Neutrophil (primary cell): ENCODE data around the gene MRPL24.

Experiments
- H3K27ac ChIP-seq: fragments of 200-600 bp; sonication (generic); 2 replicates; pipeline ENCODE4 v1.5.1; 2016; ENCODE audit warnings: mild to moderate bottlenecking, moderate library complexity
- H3K27me3 ChIP-seq: fragments of 200-600 bp; sonication (generic); 2 replicates; pipeline ENCODE4 v1.6.0; 2016; ENCODE audit warnings: mild to moderate bottlenecking
- H3K36me3 ChIP-seq: fragments of 200-600 bp; sonication (generic); 2 replicates; pipeline ENCODE4 v1.5.1; 2017
- H3K4me1 ChIP-seq, 2 experiments: fragments of 200-600 bp in 1 of 2; sonication (generic) in 1 of 2; 1 replicate in 1 of 2; 2 replicates in 1 of 2; pipeline versions ENCODE4 v1.5.1 to v1.6.1; 2013 to 2016; ENCODE audit warnings: low read depth in 1 of 2, low read length in 1 of 2, mild to moderate bottlenecking in 1 of 2, moderate library complexity in 1 of 2; ENCODE audit not compliant: control insufficient read depth in 1 of 2, insufficient read depth in 1 of 2
- H3K4me3 ChIP-seq, 2 experiments: fragments of 200-600 bp in 1 of 2; sonication (generic) in 1 of 2; 1 replicate in 1 of 2; 2 replicates in 1 of 2; pipeline ENCODE4 v1.5.1; 2013 to 2016; ENCODE audit warnings: low read depth in 1 of 2, low read length in 1 of 2, mild to moderate bottlenecking in 1 of 2, moderate library complexity in 1 of 2
- H3K9me3 ChIP-seq: fragments of 200-600 bp; sonication (generic); 2 replicates; pipeline ENCODE4 v1.5.1; 2016
- TF ChIP-seq, protein P1 (sequence below): fragments of 200-600 bp; sonication (generic); IDR thresholded peaks from 2 replicates; pipeline ENCODE4 v1.5.1; 2016; ENCODE audit warnings: antibody characterized with exemption

MRPL24 gene

DNA sequence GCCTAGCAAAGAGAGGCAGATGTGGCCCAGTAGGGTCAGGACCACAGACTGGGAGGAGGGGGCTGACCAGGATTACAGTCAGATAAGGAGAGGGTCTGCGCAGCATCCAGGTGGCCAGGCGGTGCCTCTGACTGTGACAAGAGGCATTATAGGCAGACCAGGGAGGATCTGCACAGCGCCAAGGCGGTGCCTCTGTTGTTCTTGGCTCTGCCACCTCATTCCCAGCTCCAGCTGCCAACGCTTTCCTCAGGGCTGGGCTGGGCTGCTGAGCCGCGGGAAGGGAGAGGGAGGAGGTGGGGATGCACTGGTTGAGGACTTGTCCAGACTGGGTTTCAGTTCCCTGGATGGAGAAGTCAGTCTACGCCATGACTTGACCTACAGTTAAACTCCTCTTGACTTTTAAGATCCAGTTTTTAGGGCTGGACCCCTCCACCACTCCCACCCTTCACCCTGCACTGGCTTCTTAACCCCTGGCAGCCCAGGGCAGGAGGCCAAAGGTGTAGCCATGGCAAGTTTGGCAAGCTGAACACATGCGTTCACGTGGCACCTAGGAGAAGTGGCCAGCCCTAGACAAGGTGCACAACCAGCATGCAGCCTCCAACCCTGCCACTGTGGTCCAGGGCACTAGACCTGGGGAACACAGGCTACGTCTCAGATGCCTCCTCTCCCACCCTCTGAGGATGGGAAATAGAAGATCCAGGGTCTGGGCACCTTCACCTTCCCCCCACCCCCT lies 31.0 kb downstream of the MRPL24 start:
- peaks cover 0 to 11% of the 10 kb centered on the region in 2 experiments for H3K4me1 ChIP-seq
- peaks cover 9% of the 10 kb centered on the region for H3K36me3 ChIP-seq
- TF ChIP-seq, protein P1, sequence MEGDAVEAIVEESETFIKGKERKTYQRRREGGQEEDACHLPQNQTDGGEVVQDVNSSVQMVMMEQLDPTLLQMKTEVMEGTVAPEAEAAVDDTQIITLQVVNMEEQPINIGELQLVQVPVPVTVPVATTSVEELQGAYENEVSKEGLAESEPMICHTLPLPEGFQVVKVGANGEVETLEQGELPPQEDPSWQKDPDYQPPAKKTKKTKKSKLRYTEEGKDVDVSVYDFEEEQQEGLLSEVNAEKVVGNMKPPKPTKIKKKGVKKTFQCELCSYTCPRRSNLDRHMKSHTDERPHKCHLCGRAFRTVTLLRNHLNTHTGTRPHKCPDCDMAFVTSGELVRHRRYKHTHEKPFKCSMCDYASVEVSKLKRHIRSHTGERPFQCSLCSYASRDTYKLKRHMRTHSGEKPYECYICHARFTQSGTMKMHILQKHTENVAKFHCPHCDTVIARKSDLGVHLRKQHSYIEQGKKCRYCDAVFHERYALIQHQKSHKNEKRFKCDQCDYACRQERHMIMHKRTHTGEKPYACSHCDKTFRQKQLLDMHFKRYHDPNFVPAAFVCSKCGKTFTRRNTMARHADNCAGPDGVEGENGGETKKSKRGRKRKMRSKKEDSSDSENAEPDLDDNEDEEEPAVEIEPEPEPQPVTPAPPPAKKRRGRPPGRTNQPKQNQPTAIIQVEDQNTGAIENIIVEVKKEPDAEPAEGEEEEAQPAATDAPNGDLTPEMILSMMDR = no peak
- H3K4me3 ChIP-seq = no peak overlapping the region
- H3K27ac ChIP-seq = no peak overlapping the region
- peaks cover 51% of the 10 kb centered on the region for H3K27me3 ChIP-seq
- no peaks in the 10 kb centered on the region for H3K9me3 ChIP-seq

DNA sequence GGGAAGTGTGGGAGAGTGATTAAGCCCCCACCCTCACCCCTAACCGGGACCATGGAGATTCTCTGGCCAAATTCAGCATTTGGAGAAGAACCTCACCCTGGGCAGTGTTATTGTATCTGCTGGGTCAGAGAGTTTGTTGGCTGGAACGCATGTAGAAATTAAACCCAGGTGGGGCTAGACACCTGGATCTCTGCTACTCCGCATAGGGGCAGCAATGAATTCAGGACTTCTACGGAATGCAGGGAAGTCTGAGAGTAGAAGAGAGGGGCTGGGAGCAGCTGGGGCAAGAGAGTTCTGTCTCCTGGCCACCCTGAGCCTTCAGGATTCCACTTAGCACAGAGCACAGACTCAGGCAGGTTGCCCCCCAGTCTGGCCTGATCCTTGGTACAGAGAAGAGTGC lies 31.9 kb downstream of the MRPL24 start:
- H3K36me3 ChIP-seq = peaks cover 9% of the 10 kb centered on the region
- no peaks in the 10 kb centered on the region for H3K9me3 ChIP-seq
- peaks cover 60% of the 10 kb centered on the region for H3K27me3 ChIP-seq
- H3K4me3 ChIP-seq = no peak overlapping the region
- TF ChIP-seq, protein P1 = no peak
- no peak overlapping the region for H3K27ac ChIP-seq
- peaks cover 0 to 11% of the 10 kb centered on the region in 2 experiments for H3K4me1 ChIP-seq

DNA sequence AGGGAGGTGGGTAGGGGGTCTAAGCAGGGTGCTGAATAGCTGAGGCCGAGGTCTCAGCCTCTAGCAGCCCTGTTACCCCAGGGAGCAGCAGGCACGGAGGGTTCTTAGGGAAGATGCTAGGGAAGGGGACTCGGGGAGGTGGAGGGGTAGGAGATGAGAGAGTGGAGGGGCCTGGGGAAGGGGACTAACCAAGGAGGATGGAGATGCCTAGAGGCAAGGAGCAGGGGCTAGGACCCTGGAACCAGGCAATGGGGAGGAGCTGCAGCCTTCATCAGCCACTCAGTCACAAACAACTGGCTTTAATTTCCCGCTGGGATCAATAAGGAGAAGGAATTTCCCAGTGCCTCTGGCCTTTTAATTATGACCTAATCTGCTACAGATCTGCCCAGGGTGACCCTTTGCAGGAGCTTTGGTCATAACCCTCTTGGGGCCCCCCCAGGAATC lies 32.6 kb downstream of the MRPL24 start:
- Histone ChIP-seq H3K9me3 (no peaks in the 10 kb centered on the region), H3K27me3 (peaks cover 68% of the 10 kb centered on the region), H3K4me1 (peaks cover 0 to 11% of the 10 kb centered on the region in 2 experiments), H3K36me3 (peaks cover 9% of the 10 kb centered on the region), H3K27ac (no peak overlapping the region), H3K4me3 (no peak overlapping the region)
- TF ChIP-seq, protein P1 = no peak

DNA sequence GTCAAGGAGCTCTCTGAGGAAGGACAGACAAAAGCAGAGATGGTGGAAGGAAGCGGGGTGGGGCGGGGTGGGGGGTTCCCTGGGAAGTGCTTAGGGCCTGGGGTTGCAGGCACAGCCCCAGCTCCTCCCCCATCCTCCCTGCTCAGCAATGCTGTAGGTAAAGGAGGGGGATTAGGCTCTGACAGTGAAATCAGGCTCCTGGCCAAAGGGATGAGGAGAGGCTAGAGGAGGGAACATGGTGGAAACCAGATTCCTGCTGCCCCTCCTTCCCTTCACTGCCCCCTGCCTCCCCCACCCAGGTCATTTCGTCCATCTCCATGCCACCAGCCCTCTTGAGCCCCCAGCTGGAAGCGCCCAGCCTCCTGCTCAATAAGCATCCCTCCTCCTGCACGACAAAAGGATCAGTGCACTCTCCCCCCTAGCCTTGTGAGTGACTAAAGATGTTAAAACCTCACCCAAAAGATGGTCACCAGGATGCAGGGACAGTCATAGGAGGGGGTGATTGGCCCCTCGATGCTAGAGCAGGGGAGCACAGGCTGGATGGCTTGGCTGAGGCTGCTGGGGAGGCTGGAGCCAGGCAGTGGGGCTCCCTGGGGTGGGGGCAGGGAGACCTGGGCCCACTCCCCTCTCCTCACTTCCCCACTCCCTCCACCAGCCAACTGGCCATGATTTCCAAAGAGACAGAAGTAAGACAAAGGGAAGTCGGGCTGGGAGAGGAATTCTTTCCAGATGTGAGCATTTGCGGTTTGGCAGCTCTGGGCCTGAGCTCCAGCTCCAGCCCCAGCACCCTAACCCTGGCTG lies 33.3 kb downstream of the MRPL24 start:
- Histone ChIP-seq H3K27ac (no peak overlapping the region), H3K36me3 (peaks cover 7% of the 10 kb centered on the region), H3K4me1 (peaks cover 0 to 11% of the 10 kb centered on the region in 2 experiments), H3K4me3 (no peak overlapping the region), H3K9me3 (no peaks in the 10 kb centered on the region), H3K27me3 (peaks cover 74% of the 10 kb centered on the region)
- TF ChIP-seq, protein P1 = no peak

DNA sequence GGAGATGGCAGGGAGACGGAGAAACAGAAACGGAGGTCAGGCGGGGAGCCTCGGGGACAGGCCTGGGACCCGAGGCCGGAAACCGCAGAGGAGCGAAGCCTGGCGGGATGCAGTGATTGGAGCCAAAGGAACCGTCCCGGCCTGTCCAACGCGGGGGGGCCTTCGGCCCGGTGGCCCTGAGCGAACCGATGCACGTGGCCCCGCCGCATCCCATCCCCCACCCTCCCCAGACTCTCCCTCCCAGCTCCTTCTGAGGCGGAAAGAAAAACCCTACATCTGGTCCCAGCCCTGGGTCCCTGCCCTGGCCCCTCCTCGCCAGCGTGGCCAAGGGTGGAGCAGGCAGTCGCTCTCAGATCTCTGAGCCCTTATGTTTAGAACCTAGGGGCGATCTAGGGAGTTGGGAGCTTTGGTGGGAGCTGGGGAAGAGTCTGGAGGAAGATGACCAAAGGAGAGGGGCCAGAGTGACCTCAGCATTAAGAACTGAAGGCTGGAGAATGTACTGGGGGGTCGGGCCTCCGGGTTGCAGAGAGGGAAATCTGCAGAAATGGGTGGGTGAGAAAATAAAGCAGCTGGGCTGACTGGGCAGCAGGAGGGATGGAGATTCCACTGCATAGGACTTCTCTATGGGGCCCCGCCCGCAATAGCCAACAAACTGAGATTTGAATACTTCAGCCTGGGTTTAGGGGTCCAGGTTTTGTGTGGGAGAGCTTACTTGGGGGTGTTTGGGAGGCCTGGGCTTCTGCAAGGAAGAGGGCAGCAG lies 34.1 kb downstream of the MRPL24 start:
- no peak overlapping the region for H3K27ac ChIP-seq

More for the DNA sequence above, 34.1 kb downstream of the MRPL24 start:
- TF ChIP-seq, protein P1 = no peak
- Histone ChIP-seq H3K27me3 (peaks cover 82% of the 10 kb centered on the region), H3K36me3 (no peaks in the 10 kb centered on the region), H3K4me1 (peaks cover 0 to 11% of the 10 kb centered on the region in 2 experiments), H3K9me3 (no peaks in the 10 kb centered on the region), H3K4me3 (no peak overlapping the region)
